Measurements from ENCODE around the gene CPEB2.

DNA sequence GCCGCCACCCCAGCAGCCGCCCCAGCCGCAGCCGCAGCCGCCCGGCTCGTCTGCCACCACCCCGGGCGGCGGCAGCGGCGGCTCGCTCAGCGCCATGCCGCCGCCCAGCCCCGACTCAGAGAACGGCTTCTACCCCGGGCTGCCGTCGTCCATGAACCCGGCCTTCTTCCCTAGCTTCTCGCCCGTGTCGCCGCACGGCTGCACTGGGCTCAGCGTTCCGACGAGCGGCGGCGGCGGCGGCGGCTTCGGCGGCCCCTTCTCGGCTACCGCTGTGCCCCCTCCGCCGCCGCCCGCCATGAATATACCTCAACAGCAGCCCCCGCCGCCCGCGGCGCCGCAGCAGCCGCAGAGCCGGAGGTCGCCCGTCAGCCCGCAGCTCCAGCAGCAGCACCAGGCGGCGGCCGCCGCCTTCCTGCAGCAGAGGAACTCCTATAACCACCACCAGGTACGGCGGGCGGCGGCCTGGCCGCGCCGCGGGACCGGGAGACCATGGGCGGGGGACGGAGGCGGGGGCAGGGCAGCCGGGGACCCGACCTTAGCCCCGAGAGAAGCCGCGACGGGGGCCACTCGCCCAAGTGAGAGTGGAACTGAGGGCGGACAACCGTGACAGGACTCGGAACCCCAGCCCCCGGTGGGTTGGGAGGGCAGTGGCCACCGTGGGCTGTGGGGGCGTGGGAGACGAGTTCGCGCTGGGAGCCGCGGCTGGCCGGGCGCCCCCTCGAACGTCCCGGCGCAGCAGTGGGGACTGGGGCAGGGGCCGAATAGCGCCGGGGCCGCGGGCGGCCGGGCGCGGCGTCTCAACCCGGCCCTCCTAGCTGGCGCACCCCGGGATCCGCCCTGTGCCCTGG, 1.8 kb downstream of the CPEB2 start:
- TF ChIP-seq RARB (CRISPR knock-in tag; IDR thresholded peaks at IDR 0.05) (no peak), ISL1 (CRISPR knock-in tag; IDR thresholded peaks at IDR 0.05) (no peak), ZFP30 (CRISPR knock-in tag; IDR thresholded peaks at IDR 0.05) (no peak), CSDC2 (CRISPR knock-in tag; IDR thresholded peaks at IDR 0.05) (no peak), ZFP3 (CRISPR knock-in tag; IDR thresholded peaks at IDR 0.05) (no peak), GLIS3 (CRISPR knock-in tag; IDR thresholded peaks at IDR 0.05) (no peak), TOX (CRISPR knock-in tag; IDR thresholded peaks at IDR 0.05; ENCODE audit: borderline replicate concordance) (no peak), ZC3H10 (CRISPR knock-in tag; IDR thresholded peaks at IDR 0.05) (no peak), ESRRG (CRISPR knock-in tag; IDR thresholded peaks at IDR 0.05) (no peak), SNAI2 (CRISPR knock-in tag; IDR thresholded peaks at IDR 0.05) (no peak), PPARA (CRISPR knock-in tag; IDR thresholded peaks at IDR 0.05; ENCODE audit: borderline replicate concordance) (no peak), ZNF8 (CRISPR knock-in tag; IDR thresholded peaks at IDR 0.05) (no peak), ARNTL (CRISPR knock-in tag; IDR thresholded peaks at IDR 0.05; ENCODE audit: borderline replicate concordance, low read depth) (no peak), ZNF70 (CRISPR knock-in tag; IDR thresholded peaks at IDR 0.05) (no peak)

All from SK-N-SH treated with all-trans-retinoic acid at 6 μM for 48 hours (cell line).